ENCODE data around the gene CAPN5. TPM values are rescaled to one million over a fixed set of nuclear protein-coding genes. Genes with fewer than 3 reads are reported as not detected.

CAPN5 gene
- total and polyA plus RNA-seq, 2 of the 13 experiments (the other 11 are each of a cell fraction or from before 2014, with no cell fraction given), result 0.27 to 1.2 TPM

- TF ChIP-seq ZBTB37 (CRISPR knock-in tag; IDR thresholded peaks at IDR 0.05) (no peak), SP1 (IDR thresholded peaks at IDR 0.05) (no peak), SP1 (CRISPR knock-in tag; IDR thresholded peaks at IDR 0.05) (no peak), RAD21 (CRISPR knock-in tag; IDR thresholded peaks at IDR 0.05) (peak; percentile 94), MAZ (IDR thresholded peaks at IDR 0.05; ENCODE audit: borderline replicate concordance, low read depth, low read length) (no peak), MAZ (CRISPR knock-in tag; IDR thresholded peaks at IDR 0.05; ENCODE audit: low read depth) (0 out of 2 replicates have a peak, but pooled peaks have one; percentile 46), ZSCAN31 (CRISPR knock-in tag; IDR thresholded peaks at IDR 0.05; ENCODE audit: low read depth) (peak; percentile 37; the same call in 1 of the 2 replicates), ZNF75D (CRISPR knock-in tag; IDR thresholded peaks at IDR 0.05; ENCODE audit: borderline replicate concordance) (no peak), JDP2 (CRISPR knock-in tag; IDR thresholded peaks at IDR 0.05; ENCODE audit: borderline replicate concordance) (no peak), ZNF547 (CRISPR knock-in tag; IDR thresholded peaks at IDR 0.05) (no peak), FOSL2 (CRISPR knock-in tag; IDR thresholded peaks at IDR 0.05) (0 out of 2 replicates have a peak, but pooled peaks have one; percentile 16), ZNF142 (CRISPR knock-in tag; IDR thresholded peaks at IDR 0.05) (no peak), ZNF646 (CRISPR knock-in tag; IDR thresholded peaks at IDR 0.05) (no peak), ZFP82 (CRISPR knock-in tag; IDR thresholded peaks at IDR 0.05; ENCODE audit: borderline replicate concordance) (no peak), AGO2 (optimal IDR thresholded peaks at IDR 0.05; ENCODE audit: low read depth, low read length) (no peak), PHB2 (IDR thresholded peaks at IDR 0.05; ENCODE audit: partially characterized antibody) (no peak)
These were observed 24.6 kb downstream of the CAPN5 start (continued) for GRCh38 chr11:77091146-77091940.

Data from HepG2 (cell line).